ENCODE data around the gene CRACR2A.

CRACR2A gene

GRCh38 chr12:3723916-3724805, 28.7 kb downstream of the CRACR2A start:
- peak; percentile 82 for DNase-seq

GRCh38 chr12:3722368-3722767, 30.5 kb downstream of the CRACR2A start:
- DNase-seq: no peak

- no peak for DNase-seq
Observed at GRCh38 chr12:3720772-3721171, 32.1 kb downstream of the CRACR2A start.

- no peak for DNase-seq
Observed at GRCh38 chr12:3718100-3718499, 34.8 kb downstream of the CRACR2A start.

GRCh38 chr12:3717283-3717898, 35.5 kb downstream of the CRACR2A start:
- DNase-seq: no peak

GRCh38 chr12:3715999-3716398, 36.9 kb downstream of the CRACR2A start:
- DNase-seq: no peak

- DNase-seq: no peak
Observed at GRCh38 chr12:3713947-3714346, 39.0 kb downstream of the CRACR2A start.

- no peak for DNase-seq
Observed at GRCh38 chr12:3713483-3713882, 39.4 kb downstream of the CRACR2A start.

- peak; percentile 96 for DNase-seq
Observed at GRCh38 chr12:3712209-3712992, 40.5 kb downstream of the CRACR2A start.

- DNase-seq: no peak
Observed at GRCh38 chr12:3705354-3705675, 47.6 kb downstream of the CRACR2A start.

- no peak for DNase-seq
Observed at GRCh38 chr12:3704512-3705353, 48.2 kb downstream of the CRACR2A start.

- no peak for DNase-seq
Observed at GRCh38 chr12:3700861-3701260, 52.0 kb downstream of the CRACR2A start.

GRCh38 chr12:3698218-3698974, 54.5 kb downstream of the CRACR2A start:
- DNase-seq: peak; percentile 39

GRCh38 chr12:3697311-3697870, 55.5 kb downstream of the CRACR2A start:
- no peak for DNase-seq

- no peak for DNase-seq
Observed at GRCh38 chr12:3694673-3695072, 58.2 kb downstream of the CRACR2A start.

GRCh38 chr12:3692616-3693365, 60.1 kb downstream of the CRACR2A start:
- no peak for DNase-seq

- DNase-seq: no peak
Observed at GRCh38 chr12:3686463-3686862, 66.4 kb downstream of the CRACR2A start.

GRCh38 chr12:3685830-3686229, 67.1 kb downstream of the CRACR2A start:
- no peak for DNase-seq

- DNase-seq: no peak
Observed at GRCh38 chr12:3684449-3685051, 68.4 kb downstream of the CRACR2A start.

- no peak for DNase-seq
Observed at GRCh38 chr12:3683670-3684069, 69.2 kb downstream of the CRACR2A start.

Measured in NCI-H1694 treated with DMSO at 0.1 percent for 48 hours (cell line).